Activated CD4-positive, alpha-beta T cell treated with anti-CD3 and anti-CD28 coated beads, Interleukin-2, amount 50 U/mL, for 1 hour (primary cell): ENCODE measurements around the gene ADGRA3.

ENCODE experiments used
- DNase-seq: peaks from one replicate; pipeline ENCODE4 v3.0.0-alpha.2; 2020

Gene ADGRA3

GRCh38 chr4:22348410-22348809 lies 167.5 kb downstream of the ADGRA3 start:
- no peak for DNase-seq

- DNase-seq: no peak
Measured at GRCh38 chr4:22345678-22346077, 170.2 kb downstream of the ADGRA3 start.

- DNase-seq: no peak
Measured at GRCh38 chr4:22345055-22345454, 170.8 kb downstream of the ADGRA3 start.

- DNase-seq: no peak
Measured at GRCh38 chr4:22343606-22344005, 172.3 kb downstream of the ADGRA3 start.

DNA sequence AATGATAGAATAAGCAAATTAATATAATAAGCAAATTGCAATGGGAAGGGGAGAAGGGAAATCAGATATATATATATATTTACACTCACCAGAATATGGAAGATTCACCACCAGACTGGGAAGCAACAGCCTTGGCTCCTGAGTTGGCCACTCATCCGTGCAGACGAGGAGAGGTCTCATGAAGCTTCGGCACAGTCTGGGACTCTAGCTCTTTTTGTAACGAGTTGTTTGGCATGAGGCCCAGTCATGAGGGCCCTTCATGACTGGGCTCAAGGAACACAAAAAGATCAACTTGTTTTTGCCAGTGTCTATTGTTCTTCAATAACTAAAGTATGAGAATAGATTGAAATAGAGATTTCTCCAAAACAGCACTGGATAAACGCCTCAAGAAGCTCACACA lies 176.4 kb downstream of the ADGRA3 start:
- DNase-seq: no peak

GRCh38 chr4:22338796-22339195 lies 177.1 kb downstream of the ADGRA3 start:
- no peak for DNase-seq
